IMR-90 (cell line): Measurements from ENCODE around the gene ERGIC1. TPM values are rescaled to one million over a fixed set of nuclear protein-coding genes. Genes with fewer than 3 reads are reported as not detected.

Experiments
- ATAC-seq: fragments of 200-7000 bp; cut with Tn5 transposase; 2 replicates; pipeline ENCODE4 v1.9.1; 2020; ENCODE audit warnings: low read depth, mild to moderate bottlenecking, moderate library complexity
- BruUV-seq: library from RNA; stranded (reverse); fragments of 400-500 nt; replicated peaks from 2 replicates; lab custom pipeline; 2021; lab: Mats Ljungman, UMichigan
- CTCF ChIA-PET: fragments of 300-600 bp; formaldehyde crosslinking; extraction: SDS; loops from one replicate; lab custom pipeline; 2021; ENCODE audit warnings: antibody characterized with exemption; lab: Yijun Ruan, JAX
- POLR2A ChIA-PET: fragments of 300-600 bp; sonication (Branson Sonifier 250); formaldehyde crosslinking; loops from one replicate; lab custom pipeline; 2022; ENCODE audit warnings: antibody characterized with exemption; ENCODE audit not compliant: unreplicated experiment; lab: Charles Lee
- DNase-seq: peaks from one replicate; pipeline ENCODE4 v3.0.0; 2013
- H2AFZ ChIP-seq: replicated peaks from 2 replicates; pipeline ENCODE3; 2013; ENCODE audit warnings: low read length, mild to moderate bottlenecking; ENCODE audit not compliant: poor library complexity
- H2AK5ac ChIP-seq: 2 replicates; pipeline ENCODE4 v1.6.1; 2013; ENCODE audit warnings: low read depth, low read length, inconsistent platforms
- H2AK9ac ChIP-seq: replicated peaks from 2 replicates; pipeline ENCODE3; 2013; ENCODE audit warnings: mild to moderate bottlenecking, low read depth, low read length, moderate library complexity; ENCODE audit not compliant: poor library complexity
- H2BK120ac ChIP-seq: 2 replicates; pipeline ENCODE4 v1.6.1; 2013; ENCODE audit warnings: low read depth, low read length, inconsistent platforms
- H2BK15ac ChIP-seq: 3 replicates; pipeline ENCODE4 v1.6.1; 2013; ENCODE audit warnings: low read depth, low read length, inconsistent platforms
- H2BK20ac ChIP-seq: 2 replicates; pipeline ENCODE4 v1.6.1; 2013; ENCODE audit warnings: low read depth, mild to moderate bottlenecking, inconsistent platforms, low read length, moderate library complexity
- H2BK5ac ChIP-seq: 2 replicates; pipeline ENCODE4 v1.6.1; 2013; ENCODE audit warnings: mild to moderate bottlenecking, low read depth, low read length, inconsistent platforms; ENCODE audit not compliant: poor library complexity, severe bottlenecking
- H3K14ac ChIP-seq: replicated peaks from 2 replicates; pipeline ENCODE4 v1.6.1; 2013; ENCODE audit warnings: low read depth, low read length, inconsistent platforms
- H3K18ac ChIP-seq: 2 replicates; pipeline ENCODE4 v1.6.1; 2013; ENCODE audit warnings: low read depth, low read length, control low read depth
- H3K23ac ChIP-seq: 2 replicates; pipeline ENCODE4 v1.6.1; 2013; ENCODE audit warnings: low read depth, low read length, inconsistent platforms
- H3K27ac ChIP-seq: 2 replicates; pipeline ENCODE4 v1.5.1; 2013; ENCODE audit warnings: mild to moderate bottlenecking, control low read depth, low read length; ENCODE audit not compliant: insufficient read depth
- H3K27me3 ChIP-seq: 2 replicates; pipeline ENCODE4 v1.6.1; 2013; ENCODE audit warnings: low read length; ENCODE audit not compliant: control insufficient read depth, insufficient read depth
- H3K36me3 ChIP-seq: 2 replicates; pipeline ENCODE4 v1.6.1; 2013; ENCODE audit warnings: low read length, mixed read lengths; ENCODE audit not compliant: control insufficient read depth, insufficient read depth
- H3K4ac ChIP-seq: 2 replicates; pipeline ENCODE4 v1.6.1; 2013; ENCODE audit warnings: low read depth, low read length, inconsistent platforms
- H3K4me1 ChIP-seq: 2 replicates; pipeline ENCODE4 v1.6.1; 2013; ENCODE audit warnings: low read length, mixed read lengths; ENCODE audit not compliant: control insufficient read depth, insufficient read depth
- H3K4me2 ChIP-seq: 2 replicates; pipeline ENCODE4 v1.6.1; 2013; ENCODE audit warnings: low read depth, mild to moderate bottlenecking, control low read depth, low read length, moderate library complexity
- H3K4me3 ChIP-seq: 2 replicates; pipeline ENCODE4 v1.5.1; 2013; ENCODE audit warnings: low read depth, mild to moderate bottlenecking, control low read depth, low read length, moderate library complexity; ENCODE audit not compliant: insufficient read depth
- H3K56ac ChIP-seq: 2 replicates; pipeline ENCODE4 v1.6.1; 2013; ENCODE audit warnings: low read length, inconsistent platforms; ENCODE audit not compliant: insufficient read depth; ENCODE audit errors: extremely low read depth
- H3K79me1 ChIP-seq, 2 experiments: 2 replicates each; pipeline ENCODE4 v1.6.1; 2013; ENCODE audit warnings: low read length in 2 of 2, inconsistent platforms in 1 of 2, low read depth in 1 of 2
- H3K9ac ChIP-seq: 2 replicates; pipeline ENCODE4 v1.6.1; 2013; ENCODE audit warnings: low read depth, low read length, control low read depth
- H3K9me1 ChIP-seq: 2 replicates; pipeline ENCODE4 v1.6.1; 2013; ENCODE audit warnings: low read length, inconsistent platforms; ENCODE audit not compliant: insufficient read depth
- H3K9me3 ChIP-seq: 2 replicates; pipeline ENCODE4 v1.6.1; 2013; ENCODE audit warnings: low read length; ENCODE audit not compliant: control insufficient read depth, insufficient read depth
- H4K20me1 ChIP-seq: 2 replicates; pipeline ENCODE4 v1.6.1; 2013; ENCODE audit warnings: low read length, inconsistent platforms; ENCODE audit not compliant: insufficient read depth
- H4K5ac ChIP-seq: 2 replicates; pipeline ENCODE4 v1.6.1; 2013; ENCODE audit warnings: mild to moderate bottlenecking, low read depth, low read length, control low read depth
- H4K8ac ChIP-seq, 2 experiments: 2 replicates each; pipeline ENCODE4 v1.6.1; 2013; ENCODE audit warnings: low read depth in 2 of 2, low read length in 2 of 2, control low read depth in 1 of 2, inconsistent platforms in 1 of 2
- H4K91ac ChIP-seq: 2 replicates; pipeline ENCODE4 v1.6.1; 2013; ENCODE audit warnings: low read depth, low read length, inconsistent platforms; ENCODE audit not compliant: insufficient read depth
- CEBPB ChIP-seq: IDR thresholded peaks from 2 replicates; pipeline ENCODE4 v1.6.1; 2012; ENCODE audit warnings: low read depth, low read length, improper control_type of control experiment
- CHD1 ChIP-seq: IDR thresholded peaks from 2 replicates; pipeline ENCODE4 v1.6.1; 2012; ENCODE audit warnings: low read depth, low read length, improper control_type of control experiment
- FOS ChIP-seq: fragments of 150-350 bp; IDR thresholded peaks from 2 replicates; pipeline ENCODE4 v1.6.1; 2016; ENCODE audit warnings: low read depth, low read length
- MAZ ChIP-seq: IDR thresholded peaks from 2 replicates; pipeline ENCODE4 v1.6.1; 2012; ENCODE audit warnings: low read depth, mild to moderate bottlenecking, low read length, improper control_type of control experiment, moderate library complexity, borderline replicate concordance
- MXI1 ChIP-seq: IDR thresholded peaks from 2 replicates; pipeline ENCODE4 v1.6.1; 2012; ENCODE audit warnings: low read depth, mild to moderate bottlenecking, low read length, moderate library complexity, borderline replicate concordance
- NFE2L2 ChIP-seq: fragments of 150-350 bp; IDR thresholded peaks from 2 replicates; pipeline ENCODE4 v1.6.1; 2016; ENCODE audit warnings: low read depth, mild to moderate bottlenecking, low read length
- RAD21 ChIP-seq: IDR thresholded peaks from 2 replicates; pipeline ENCODE4 v1.6.1; 2012; ENCODE audit warnings: low read length, improper control_type of control experiment
- RCOR1 ChIP-seq: IDR thresholded peaks from 2 replicates; pipeline ENCODE4 v1.6.1; 2012; ENCODE audit warnings: mild to moderate bottlenecking, low read length, improper control_type of control experiment; ENCODE audit not compliant: insufficient replicate concordance
- USF2 ChIP-seq: fragments of 150-350 bp; IDR thresholded peaks from 2 replicates; pipeline ENCODE4 v1.6.1; 2017; ENCODE audit warnings: mild to moderate bottlenecking, antibody characterized with exemption, low read length, low read depth
- WGBS, 2 experiments: methylation state at CpG; one replicate each; pipeline versions ENCODE4 v1.1.5 to v1.1.7; 2013; ENCODE audit warnings: missing lambda C conversion rate in 2 of 2; ENCODE audit not compliant: insufficient read length in 1 of 2; ENCODE audit errors: extremely low coverage in 2 of 2; 5-methylcytosine and 5-hydroxymethylcytosine counted together
- dilution Hi-C: fragments of 300-500 bp; cut with HindIII; formaldehyde crosslinking; loops from one replicate; pipeline ENCODE4 v1.14.3; 2018; ENCODE audit warnings: low sequenced_read_pairs; ENCODE audit not compliant: unreplicated experiment
- in situ Hi-C: fragments of 300-500 bp; cut with MboI; formaldehyde crosslinking; loops from 3 replicates; pipeline ENCODE4 v1.14.3; 2019; ENCODE audit warnings: low sequenced_read_pairs, inconsistent platforms, mixed read lengths
- intact Hi-C: fragments of 100-400 bp; cut with micrococcal nuclease; formaldehyde crosslinking; loops from 2 replicates; pipeline ENCODE4 v1.10.0; 2022
- polyA plus RNA-seq, 3 experiments: library from polyadenylated mRNA; depleted of rRNA; stranded (reverse); fragments of >200 nt; gene quantifications; 2 replicates each; pipeline ENCODE4 v1.2.3, GENCODE V29; 2012; ENCODE audit warnings: low replicate concordance in 1 of 3
- total RNA-seq: library from RNA; depleted of rRNA; stranded (reverse); fragments of >200 nt; gene quantifications from 2 replicates; pipeline ENCODE4 v1.2.3, GENCODE V29; 2012

Gene ERGIC1
- total and polyA plus RNA-seq, 2 of the 4 experiments (the other 2 are of a cell fraction), result 134 to 192 TPM

GRCh38 chr5:172909931-172910502 lies 76.0 kb downstream of the ERGIC1 start:
- CTCF ChIA-PET, result interaction anchor here (0.6 to 1.7 kb wide), 4 partner anchors 22 to 140 kb away, joined by 4 to 5 read pairs (median 4); partner anchors contain the start of gene DUSP1
- intact Hi-C loops, result loop anchor here (10.0 kb wide), 1 partner anchor 195 kb away; no protein-coding TSS in a partner anchor

More at GRCh38 chr5:172909931-172910502, 76.0 kb downstream of the ERGIC1 start:
- BruUV-seq, result TSS peak; percentile 54
- Histone ChIP-seq H4K20me1 (peaks cover 9% of the 10 kb centered on the region; the same call in 1 of the 2 replicates), H2BK120ac (peak overlapping the region; percentile 95), H3K18ac (peak overlapping the region; percentile 83), H3K36me3 (peaks cover 17% of the 10 kb centered on the region), H2AFZ (peak overlapping the region; percentile 39), H2BK5ac (peak overlapping the region; percentile 96), H4K8ac (peak overlapping the region; percentile 21 to 87; a peak in 3 of 4 replicates), H3K9me1 (peaks cover 28% of the 10 kb centered on the region), H2AK9ac (peak overlapping the region; percentile 84), H2BK20ac (peak overlapping the region; percentile 91; the same call in 1 of the 2 replicates), H4K91ac (peak overlapping the region; percentile 92), H4K5ac (peak overlapping the region; percentile 76), H3K56ac (peak overlapping the region; percentile 70), H3K27me3 (no peaks in the 10 kb centered on the region), H3K9ac (peak overlapping the region; percentile 13), H3K9me3 (no peaks in the 10 kb centered on the region), H2BK15ac (peak overlapping the region; percentile 30; the same call in 2 of the 3 replicates), H3K4ac (peak overlapping the region; percentile 95), H3K27ac (peak overlapping the region; percentile 77), H3K4me2 (peak overlapping the region; percentile 53), H3K14ac (peak overlapping the region; percentile 20), H3K23ac (peak overlapping the region; percentile 83), H3K4me3 (no peak overlapping the region), H3K4me1 (peaks cover 38% of the 10 kb centered on the region), H3K79me1 (peaks cover 30 to 60% of the 10 kb centered on the region in 2 experiments), H2AK5ac (peak overlapping the region; percentile 96)
- dilution Hi-C loops, result no loop called here
- TF ChIP-seq CEBPB, result peak; percentile 82
- no peak for TF ChIP-seq MXI1
- peak; percentile 41 for TF ChIP-seq RCOR1
- 0 out of 2 replicates have a peak, but pooled peaks have one; percentile 26 for TF ChIP-seq CHD1
- peak; percentile 76 for TF ChIP-seq FOS
- TF ChIP-seq USF2, result peak; percentile 25; the same call in 1 of the 2 replicates
- TF ChIP-seq RAD21, result no peak
- TF ChIP-seq NFE2L2, result peak; percentile 38; the same call in 1 of the 2 replicates
- TF ChIP-seq MAZ, result peak; percentile 39; the same call in 1 of the 2 replicates
- POLR2A ChIA-PET, result interaction anchor here (1.3 kb wide), 1 partner anchor 12 kb away, joined by 3 read pairs; no protein-coding TSS in a partner anchor
- DNase-seq (peak; percentile 100), ATAC-seq (peak; percentile 84)
- 0% methylated on average over 1 of the region's 8 CpGs; no CpG with 5 or more reads in 1 of the 2 experiments for WGBS, 2 experiments
- in situ Hi-C loops, result loop anchor here (10.0 kb wide), 1 partner anchor 135 kb away; the partner anchor contains the start of gene DUSP1
